Skin epidermis (tissue), 12 donors: Measurements from ENCODE around the gene ARHGAP24.
"Not testable (repeated sequence)": the region's sequence is repeated elsewhere in the genome, so short reads cannot be mapped to it uniquely, and the experiment has no call there.

ENCODE experiments used
- H3K27ac ChIP-seq, 21 experiments: fragments of 200-600 bp; sonication (generic) in 11 of 21; one replicate each; pipeline ENCODE4 v1.5.0; 2020; ENCODE audit warnings: mild to moderate bottlenecking in 3 of 21, inconsistent platforms in 2 of 21, moderate library complexity in 2 of 21
- H3K4me3 ChIP-seq, 7 experiments: fragments of 200-600 bp; sonication (generic) in 2 of 7; one replicate each; pipeline ENCODE4 v1.5.0; 2020; ENCODE audit warnings: inconsistent platforms in 2 of 7, mild to moderate bottlenecking in 2 of 7, moderate library complexity in 1 of 7

The ARHGAP24 gene

DNA sequence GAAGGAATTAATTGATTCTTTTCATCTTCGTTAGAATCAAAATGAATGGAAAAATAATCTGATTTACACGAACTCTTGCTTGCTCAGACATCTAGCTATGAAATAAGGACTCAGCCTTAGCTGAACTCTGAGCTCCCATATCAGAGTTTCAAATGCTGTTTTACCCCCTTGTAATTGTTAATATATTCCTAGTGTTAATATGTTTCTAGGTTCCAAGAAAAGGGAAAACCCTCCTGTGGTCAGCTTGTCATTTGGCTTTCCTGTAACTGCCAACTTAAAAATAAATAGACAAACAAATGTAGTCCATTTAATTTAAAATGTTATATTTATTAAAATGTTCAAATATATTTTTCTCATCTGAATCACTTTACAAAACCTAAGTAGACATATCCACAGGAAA lies 432.1 kb downstream of the ARHGAP24 start:
- Histone ChIP-seq H3K27ac (no peak overlapping the region), H3K4me3 (no peak overlapping the region)

DNA sequence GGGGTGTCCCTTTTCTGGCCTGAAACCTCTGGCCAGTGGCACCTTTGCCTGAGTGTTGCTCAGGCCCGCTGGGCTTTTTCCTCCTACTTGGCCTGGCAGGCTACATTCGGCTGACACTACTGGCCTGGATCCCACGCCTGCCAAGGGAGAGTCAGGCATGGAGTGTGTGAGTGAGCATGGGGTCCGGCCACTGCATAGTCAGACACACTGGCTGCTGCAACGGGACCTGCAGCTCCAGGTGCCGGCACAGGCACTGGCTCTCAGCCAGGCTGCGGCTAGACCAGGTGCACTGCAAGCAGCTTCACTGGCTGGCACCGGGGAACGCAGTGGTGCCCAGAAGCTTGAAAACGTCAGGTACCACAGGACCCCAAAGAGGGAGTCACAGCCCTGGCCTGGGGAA lies 434.9 kb downstream of the ARHGAP24 start:
- H3K27ac ChIP-seq: no peak overlapping the region
- H3K4me3 ChIP-seq: no peak overlapping the region

GRCh38 chr4:85910985-85911384 lies 436.0 kb downstream of the ARHGAP24 start:
- Histone ChIP-seq H3K4me3 (no peak overlapping the region), H3K27ac (no peak overlapping the region)

DNA sequence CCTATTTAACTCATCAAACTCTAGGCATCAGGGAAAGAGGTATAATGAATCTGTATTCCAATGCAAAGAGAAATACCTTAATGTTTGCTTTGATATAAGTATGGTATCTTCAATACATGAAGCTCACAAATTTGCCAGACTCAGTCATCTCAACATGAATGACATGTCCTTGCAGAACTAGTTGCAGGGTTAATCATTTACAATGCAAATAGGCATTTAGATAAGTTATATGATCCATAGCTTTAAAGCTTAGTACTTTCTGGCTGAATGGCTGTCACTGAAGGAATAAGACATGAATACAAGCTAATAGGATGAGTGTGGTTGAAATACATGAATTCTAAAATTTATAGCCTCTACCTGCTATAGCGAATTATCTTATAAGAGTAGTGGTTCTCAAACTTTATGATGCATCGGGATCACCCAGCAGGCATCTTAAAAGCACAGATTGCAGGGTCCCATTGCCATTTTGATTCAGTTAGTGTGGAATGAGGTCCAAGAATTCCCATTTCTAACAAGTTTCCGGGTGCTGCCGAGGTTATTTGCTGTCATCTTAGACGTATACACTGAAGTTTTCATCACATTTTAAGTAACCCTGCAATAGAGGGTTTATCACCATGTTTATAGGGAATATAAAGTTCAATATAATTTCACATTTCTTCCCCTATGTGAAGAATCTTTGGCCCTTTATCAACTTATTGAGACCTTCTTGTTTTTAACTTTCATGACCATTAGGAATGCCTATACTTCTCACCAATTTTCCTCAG lies 439.2 kb downstream of the ARHGAP24 start:
- no peak overlapping the region for H3K27ac ChIP-seq
- no peak overlapping the region for H3K4me3 ChIP-seq

DNA sequence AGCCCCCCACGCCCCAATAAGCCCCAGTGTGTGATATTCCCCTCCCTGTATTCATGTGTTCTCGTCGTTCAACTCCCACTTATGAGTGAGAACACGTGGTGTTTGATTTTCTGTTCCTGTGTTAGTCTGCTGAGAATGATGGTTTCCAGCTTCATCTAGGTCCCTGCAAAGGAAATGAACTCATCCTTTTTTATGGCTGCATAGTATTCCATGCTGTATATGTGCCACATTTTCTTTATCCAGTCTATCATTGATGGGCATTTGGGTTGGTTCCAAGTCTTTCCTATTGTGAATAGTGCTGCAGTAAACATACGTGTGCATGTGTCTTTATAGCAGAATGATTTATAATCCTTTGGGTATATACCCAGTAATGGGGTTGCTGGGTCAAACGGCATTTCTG lies 440.6 kb downstream of the ARHGAP24 start:
- H3K4me3 ChIP-seq, H3K27ac ChIP-seq: not testable (repeated sequence)

- H3K27ac ChIP-seq: no peak overlapping the region
- H3K4me3 ChIP-seq: no peak overlapping the region
Observed at GRCh38 chr4:85919200-85919887, 444.4 kb downstream of the ARHGAP24 start.

DNA sequence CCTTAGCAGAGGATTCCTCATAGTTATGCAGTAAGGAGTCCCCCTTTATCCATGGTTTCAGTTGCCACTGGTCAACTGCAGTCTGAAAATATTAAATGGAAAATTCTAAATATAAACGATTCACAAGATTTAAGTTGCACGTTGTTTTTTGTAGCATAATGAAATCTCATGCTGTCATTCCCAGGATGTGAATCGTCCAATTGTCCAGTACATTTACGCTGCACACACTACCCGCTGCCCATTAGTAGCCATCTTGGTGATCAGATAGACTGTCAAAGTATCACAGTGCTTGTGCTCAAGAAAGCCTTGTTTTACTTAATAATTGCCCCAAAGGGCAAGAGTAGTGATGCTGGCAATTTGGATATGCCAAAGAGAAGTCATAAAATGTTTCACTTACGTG lies 450.1 kb downstream of the ARHGAP24 start:
- Histone ChIP-seq H3K4me3 (no peak overlapping the region), H3K27ac (no peak overlapping the region)

- H3K27ac ChIP-seq: no peak overlapping the region
- H3K4me3 ChIP-seq: no peak overlapping the region
Observed at GRCh38 chr4:85928775-85929591, 454.0 kb downstream of the ARHGAP24 start.

- Histone ChIP-seq H3K4me3 (no peak overlapping the region), H3K27ac (peak overlapping the region in 3 of 21 experiments; percentile 3 to 34 (median 30))
Observed at GRCh38 chr4:85929961-85930665, 455.2 kb downstream of the ARHGAP24 start.

GRCh38 chr4:85932500-85933290 lies 457.7 kb downstream of the ARHGAP24 start:
- H3K4me3 ChIP-seq: no peak overlapping the region
- peak overlapping the region in 1 of 21 experiments; percentile 43 for H3K27ac ChIP-seq

DNA sequence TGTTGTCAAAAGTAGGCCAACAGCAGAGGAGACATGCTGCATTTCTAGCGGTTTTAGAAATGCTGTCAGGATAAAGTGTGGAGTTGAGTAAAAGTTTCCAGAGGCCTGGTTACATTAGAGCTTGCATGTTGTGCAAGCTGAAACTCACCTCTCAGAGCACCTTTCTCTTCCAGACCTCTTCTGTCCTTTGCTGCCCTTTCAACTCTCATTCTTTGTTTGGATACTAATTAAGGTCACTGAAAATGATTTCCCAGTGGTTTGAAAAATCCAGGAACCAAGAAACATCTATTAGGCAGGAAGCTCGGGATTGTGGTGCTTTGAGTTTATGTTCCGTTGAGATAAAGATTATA lies 458.3 kb downstream of the ARHGAP24 start:
- no peak overlapping the region for H3K27ac ChIP-seq
- no peak overlapping the region for H3K4me3 ChIP-seq

GRCh38 chr4:85937507-85937906 lies 462.6 kb downstream of the ARHGAP24 start:
- H3K4me3 ChIP-seq: no peak overlapping the region
- H3K27ac ChIP-seq: no peak overlapping the region

DNA sequence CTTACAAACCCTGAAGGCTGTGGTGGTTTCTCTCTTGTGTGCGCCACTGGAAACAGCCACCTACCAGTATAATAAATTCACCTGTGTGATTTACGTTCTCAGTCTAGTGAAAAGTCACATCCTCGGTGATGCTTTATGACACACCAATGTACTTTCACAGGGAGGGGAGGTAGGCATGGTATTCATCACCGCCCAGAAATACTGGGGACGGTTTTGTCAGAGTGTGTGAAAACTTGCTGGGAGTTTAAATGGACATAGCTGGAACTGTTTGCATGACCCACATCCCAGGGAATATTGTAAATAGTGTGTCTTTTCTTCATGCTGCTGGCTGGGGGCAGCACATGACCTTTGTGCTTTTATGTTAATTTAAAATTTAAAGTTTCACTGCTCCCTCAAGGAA lies 463.1 kb downstream of the ARHGAP24 start:
- no peak overlapping the region for H3K27ac ChIP-seq
- no peak overlapping the region for H3K4me3 ChIP-seq

DNA sequence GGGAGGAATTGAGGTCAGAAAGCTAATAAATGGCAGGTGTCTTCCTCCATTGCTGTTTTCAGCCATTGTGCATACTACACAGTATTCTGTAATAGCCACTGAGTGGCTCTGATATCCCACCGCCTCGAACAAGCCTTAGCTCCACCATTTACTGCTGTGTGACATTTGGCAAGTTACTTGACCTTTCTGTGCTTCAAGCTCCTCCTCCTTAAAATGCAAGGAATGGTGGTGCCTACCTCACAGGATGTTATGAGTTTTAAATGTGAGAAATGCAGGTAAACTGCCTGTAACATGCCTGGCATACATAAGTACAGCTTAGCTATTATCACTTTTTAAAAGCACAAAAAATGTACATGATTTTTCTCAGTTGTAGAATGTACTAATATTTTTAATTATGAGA lies 464.0 kb downstream of the ARHGAP24 start:
- Histone ChIP-seq H3K4me3 (no peak overlapping the region), H3K27ac (peak overlapping the region in 1 of 21 experiments; percentile 54)

DNA sequence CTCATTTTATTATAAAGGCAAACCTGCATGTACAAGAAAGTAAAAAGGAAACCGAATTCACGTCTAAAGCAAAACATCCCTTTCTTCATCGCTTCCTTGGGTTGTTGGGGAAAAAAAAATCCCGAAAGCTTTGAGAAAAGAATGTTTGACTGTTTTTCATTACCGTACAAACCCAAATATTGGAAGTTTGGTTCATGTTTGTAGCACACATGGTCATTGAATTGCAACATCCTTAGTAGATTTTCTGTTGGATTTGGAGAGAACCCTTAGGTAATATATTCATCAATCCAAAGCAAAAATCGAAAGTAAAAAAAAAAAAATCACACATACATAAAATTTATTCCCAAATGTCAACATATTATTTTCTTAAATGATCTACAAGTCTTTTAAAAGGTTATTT lies 464.6 kb downstream of the ARHGAP24 start:
- H3K27ac ChIP-seq: peak overlapping the region in 3 of 21 experiments; percentile 15 to 54 (median 38)
- no peak overlapping the region for H3K4me3 ChIP-seq

DNA sequence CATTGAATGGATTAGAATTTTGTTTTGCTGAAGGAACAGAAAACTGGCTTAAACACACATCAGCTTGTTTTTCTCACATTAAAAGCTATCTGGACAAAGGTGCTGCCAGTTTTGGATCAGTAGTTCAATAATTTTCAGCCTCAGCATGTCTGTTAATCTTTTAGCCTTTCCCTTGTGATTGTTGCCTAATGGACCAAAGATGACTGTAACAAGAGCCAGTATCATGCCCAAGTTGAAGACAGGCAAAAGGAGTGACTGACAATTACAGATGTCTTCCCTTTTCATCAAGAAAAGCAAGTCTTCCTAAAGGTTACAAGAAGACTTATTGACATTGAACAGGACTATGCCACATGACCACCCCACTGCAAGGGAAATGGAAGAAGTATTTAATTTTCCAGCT lies 465.2 kb downstream of the ARHGAP24 start:
- Histone ChIP-seq H3K4me3 (no peak overlapping the region), H3K27ac (peak overlapping the region in 3 of 21 experiments; percentile 15 to 54 (median 38))

- H3K4me3 ChIP-seq: no peak overlapping the region
- H3K27ac ChIP-seq: no peak overlapping the region
Observed at GRCh38 chr4:85942107-85942506, 467.2 kb downstream of the ARHGAP24 start.

- Histone ChIP-seq H3K4me3 (no peak overlapping the region), H3K27ac (no peak overlapping the region)
Observed at GRCh38 chr4:85946821-85947220, 471.9 kb downstream of the ARHGAP24 start.

DNA sequence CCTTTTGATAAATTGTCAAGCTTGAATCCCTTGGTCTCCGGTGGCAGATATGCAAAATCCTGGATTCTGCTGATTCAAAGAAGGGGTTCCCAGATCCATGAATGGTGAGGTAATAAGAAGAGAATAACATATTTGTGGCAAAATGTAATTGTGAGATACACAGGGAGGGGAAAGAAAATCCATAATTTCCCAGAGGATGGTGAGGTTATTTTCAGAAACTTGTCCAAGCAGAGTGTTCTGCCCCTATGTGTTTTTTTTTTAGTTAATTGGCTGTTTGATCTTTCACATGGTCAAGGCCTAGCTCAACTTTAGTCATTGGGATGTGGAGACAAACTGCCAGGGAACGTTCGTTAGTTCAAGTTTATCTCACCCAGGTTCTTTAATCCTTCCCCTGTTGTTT lies 476.1 kb downstream of the ARHGAP24 start:
- no peak overlapping the region for H3K27ac ChIP-seq
- no peak overlapping the region for H3K4me3 ChIP-seq
